Cardiac muscle cell (in vitro differentiated cells and primary cell): ENCODE data around the gene AQP2. TPM values are rescaled to one million over a fixed set of nuclear protein-coding genes. Genes with fewer than 3 reads are reported as not detected.

Experiments used
- DNase-seq, 2 donors: peaks; one replicate each; pipeline versions ENCODE4 v3.0.0 to v3.0.0-alpha.2; 2010 to 2017; ENCODE audit warnings: low read depth in 1 of 2, low spot score in 1 of 2
- H3K27ac ChIP-seq: fragments of 200-600 bp; sonication (generic); 2 replicates; pipeline ENCODE4 v1.5.1; 2016
- H3K27me3 ChIP-seq: fragments of 200-600 bp; sonication (generic); 2 replicates; pipeline ENCODE4 v1.6.0; 2016; ENCODE audit warnings: control low read depth
- H3K36me3 ChIP-seq: fragments of 200-600 bp; sonication (generic); 2 replicates; pipeline ENCODE4 v1.5.1; 2016; ENCODE audit warnings: control low read depth
- H3K4me1 ChIP-seq: fragments of 200-600 bp; sonication (generic); 2 replicates; pipeline ENCODE4 v1.8.1; 2017; ENCODE audit warnings: low read depth, mild to moderate bottlenecking, mixed run types
- H3K4me3 ChIP-seq: fragments of 200-600 bp; sonication (generic); 2 replicates; pipeline ENCODE4 v1.5.1; 2016; ENCODE audit warnings: mild to moderate bottlenecking
- H3K9me3 ChIP-seq: fragments of 200-600 bp; sonication (generic); 2 replicates; pipeline ENCODE4 v1.5.1; 2017; ENCODE audit warnings: low read depth, mild to moderate bottlenecking, control low read depth
- polyA plus RNA-seq: library from polyadenylated mRNA; unstranded; fragments of >200 nt; fragmentation: Nextera tagmentation; extraction: Ambion mirVana; gene quantifications from 2 replicates; pipeline ENCODE4 v1.2.1, GENCODE V29; 2016
- total RNA-seq: library from RNA; depleted of rRNA; stranded (reverse); fragments of >200 nt; gene quantifications from 2 replicates; pipeline ENCODE4 v1.2.3, GENCODE V29; 2016
- TF ChIP-seq, protein P1 (sequence below): IDR thresholded peaks from 2 replicates; pipeline ENCODE4 v1.5.1; 2012; ENCODE audit warnings: low read depth, mild to moderate bottlenecking, low read length

AQP2 gene
- total and polyA plus RNA-seq, 2 experiments from 2014 or later = not detected

GRCh38 chr12:49968471-49968870 is 17.9 kb downstream of the AQP2 start:
- TF ChIP-seq, protein P1, sequence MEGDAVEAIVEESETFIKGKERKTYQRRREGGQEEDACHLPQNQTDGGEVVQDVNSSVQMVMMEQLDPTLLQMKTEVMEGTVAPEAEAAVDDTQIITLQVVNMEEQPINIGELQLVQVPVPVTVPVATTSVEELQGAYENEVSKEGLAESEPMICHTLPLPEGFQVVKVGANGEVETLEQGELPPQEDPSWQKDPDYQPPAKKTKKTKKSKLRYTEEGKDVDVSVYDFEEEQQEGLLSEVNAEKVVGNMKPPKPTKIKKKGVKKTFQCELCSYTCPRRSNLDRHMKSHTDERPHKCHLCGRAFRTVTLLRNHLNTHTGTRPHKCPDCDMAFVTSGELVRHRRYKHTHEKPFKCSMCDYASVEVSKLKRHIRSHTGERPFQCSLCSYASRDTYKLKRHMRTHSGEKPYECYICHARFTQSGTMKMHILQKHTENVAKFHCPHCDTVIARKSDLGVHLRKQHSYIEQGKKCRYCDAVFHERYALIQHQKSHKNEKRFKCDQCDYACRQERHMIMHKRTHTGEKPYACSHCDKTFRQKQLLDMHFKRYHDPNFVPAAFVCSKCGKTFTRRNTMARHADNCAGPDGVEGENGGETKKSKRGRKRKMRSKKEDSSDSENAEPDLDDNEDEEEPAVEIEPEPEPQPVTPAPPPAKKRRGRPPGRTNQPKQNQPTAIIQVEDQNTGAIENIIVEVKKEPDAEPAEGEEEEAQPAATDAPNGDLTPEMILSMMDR = no peak
- DNase-seq = no peak
- Histone ChIP-seq H3K36me3 (no peaks in the 10 kb centered on the region), H3K27ac (no peak overlapping the region), H3K4me3 (no peak overlapping the region), H3K9me3 (no peaks in the 10 kb centered on the region), H3K4me1 (peaks cover 3% of the 10 kb centered on the region), H3K27me3 (peaks cover 15% of the 10 kb centered on the region)

DNA sequence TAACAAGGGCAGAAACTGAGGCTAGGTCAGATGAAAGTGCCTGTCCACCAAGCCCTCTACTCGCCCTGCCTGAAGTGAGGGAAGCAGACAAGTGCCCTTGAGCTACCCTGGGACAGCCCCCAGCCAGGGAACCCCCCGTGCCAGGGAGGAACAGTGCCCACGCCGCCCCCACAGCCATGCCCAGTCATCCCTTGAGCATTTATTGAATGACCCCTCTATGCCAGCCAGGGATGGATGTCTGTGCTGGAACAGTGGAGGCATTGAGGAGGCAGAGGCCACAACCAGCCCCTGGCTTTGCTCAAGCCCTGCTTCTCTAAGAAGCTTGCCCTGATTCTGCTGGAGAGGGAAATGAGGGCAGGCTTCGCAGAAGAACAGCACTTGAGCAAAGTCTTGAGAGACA is 18.5 kb downstream of the AQP2 start:
- H3K36me3 ChIP-seq = no peaks in the 10 kb centered on the region
- peaks cover 9% of the 10 kb centered on the region for H3K27me3 ChIP-seq
- H3K9me3 ChIP-seq = no peaks in the 10 kb centered on the region
- H3K4me3 ChIP-seq = no peak overlapping the region
- no peak overlapping the region for H3K27ac ChIP-seq
- peaks cover 3% of the 10 kb centered on the region for H3K4me1 ChIP-seq
- no peak for DNase-seq
- TF ChIP-seq, protein P1 = no peak

DNA sequence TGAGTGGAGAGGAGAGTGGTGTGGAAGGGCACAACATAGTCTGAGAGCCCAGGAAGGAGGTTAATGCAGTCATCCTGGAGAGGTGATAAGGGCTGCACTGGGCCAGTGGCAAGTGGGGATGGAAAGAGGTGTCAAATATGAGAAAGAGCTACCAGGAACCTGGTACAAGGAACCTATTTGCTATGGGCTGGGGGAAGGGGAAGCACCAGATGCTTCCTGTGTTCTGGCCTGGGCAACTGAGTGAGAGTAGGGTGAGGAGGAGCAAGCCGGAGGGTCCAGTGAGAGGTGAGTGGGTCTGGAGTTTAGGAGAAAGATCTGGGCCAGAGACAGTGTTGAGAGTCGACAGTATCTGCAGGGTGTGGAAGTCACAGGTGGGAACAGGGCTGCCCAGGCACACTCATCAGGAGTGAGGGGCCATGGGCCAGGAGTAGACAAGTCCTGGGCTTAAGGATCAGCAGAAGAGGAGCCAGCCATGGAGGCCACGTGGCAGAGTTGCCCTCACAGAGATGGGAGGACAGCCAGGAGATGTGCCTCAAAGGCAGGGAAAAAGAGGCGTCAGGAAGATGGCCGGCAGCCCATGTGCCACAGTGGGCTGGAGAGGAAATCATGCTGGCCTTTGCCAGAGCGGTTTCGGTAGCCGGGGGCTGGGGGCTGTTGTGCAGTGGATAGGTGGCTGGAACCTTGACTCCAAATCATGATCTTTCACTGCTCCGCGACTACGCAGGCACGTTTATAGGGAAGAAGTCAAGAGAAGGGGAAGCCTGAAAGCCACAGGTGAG is 19.3 kb downstream of the AQP2 start:
- Histone ChIP-seq H3K4me3 (no peak overlapping the region), H3K27me3 (peaks cover 1% of the 10 kb centered on the region)
- no peak for DNase-seq

GRCh38 chr12:49970658-49971057 is 20.1 kb downstream of the AQP2 start:
- H3K27me3 ChIP-seq = no peaks in the 10 kb centered on the region
- TF ChIP-seq, protein P1 = no peak
- DNase-seq = no peak

More for the DNA sequence above, 19.3 kb downstream of the AQP2 start:
- H3K9me3 ChIP-seq = no peaks in the 10 kb centered on the region
- TF ChIP-seq, protein P1 = no peak
- H3K27ac ChIP-seq = no peak overlapping the region
- peaks cover 6% of the 10 kb centered on the region for H3K4me1 ChIP-seq
- H3K36me3 ChIP-seq = no peaks in the 10 kb centered on the region

DNA sequence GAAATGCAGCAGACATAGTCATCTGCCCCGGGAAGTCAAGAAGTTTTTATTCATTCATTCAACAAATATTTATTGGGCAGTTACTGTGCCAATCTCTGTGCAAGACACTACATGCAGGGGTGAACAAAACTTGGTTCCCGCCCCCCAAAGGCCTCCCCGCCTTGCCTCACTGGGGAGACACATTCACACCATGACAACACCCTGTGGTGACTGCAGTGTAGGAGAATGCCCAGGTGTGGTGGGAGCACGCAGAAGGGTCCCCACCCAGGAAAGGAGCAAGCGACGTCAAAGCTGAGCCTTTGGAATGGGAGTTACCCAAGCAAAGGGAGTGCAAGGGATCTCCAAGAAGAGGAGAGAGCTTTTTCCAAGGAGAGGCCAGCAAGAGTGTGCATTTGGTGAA is 20.6 kb downstream of the AQP2 start:
- H3K36me3 ChIP-seq = no peaks in the 10 kb centered on the region
- H3K9me3 ChIP-seq = no peaks in the 10 kb centered on the region
- no peak for DNase-seq
- H3K4me1 ChIP-seq = peaks cover 16% of the 10 kb centered on the region
- H3K27me3 ChIP-seq = no peaks in the 10 kb centered on the region
- TF ChIP-seq, protein P1 = no peak
- no peak overlapping the region for H3K27ac ChIP-seq
- H3K4me3 ChIP-seq = no peak overlapping the region

More at GRCh38 chr12:49970658-49971057, 20.1 kb downstream of the AQP2 start:
- Histone ChIP-seq H3K36me3 (no peaks in the 10 kb centered on the region), H3K4me1 (peaks cover 14% of the 10 kb centered on the region), H3K9me3 (no peaks in the 10 kb centered on the region), H3K4me3 (no peak overlapping the region), H3K27ac (no peak overlapping the region)
